H1 (cell line): ENCODE measurements around the gene ESRRB. TPM values are rescaled to one million over a fixed set of nuclear protein-coding genes. Genes with fewer than 3 reads are reported as not detected.

Experiments
- CTCF ChIA-PET: fragments of 300-600 bp; sonication (Branson Sonifier 250); formaldehyde crosslinking; loops from one replicate; lab custom pipeline; 2021; ENCODE audit not compliant: partially characterized antibody; lab: Charles Lee
- POLR2A ChIA-PET: fragments of 300-600 bp; sonication (Branson Sonifier 250); formaldehyde crosslinking; loops from one replicate; lab custom pipeline; 2021; ENCODE audit warnings: inconsistent platforms; ENCODE audit not compliant: partially characterized antibody; lab: Charles Lee
- DNase-seq, 2 experiments: peaks; one replicate each; pipeline versions ENCODE4 v3.0.0 to v3.0.0-alpha.2; 2010 to 2022; ENCODE audit warnings: low spot score in 2 of 2, low read depth in 1 of 2, mixed read lengths in 1 of 2
- FAIRE-seq: peaks from 2 replicates; lab custom pipeline; 2011; peaks lifted over from hg19 to GRCh38; lab: Jason Lieb, UNC
- H2AFZ ChIP-seq: 2 replicates; pipeline ENCODE4 v1.8.1; 2012; ENCODE audit warnings: low read length, inconsistent platforms
- H2AK5ac ChIP-seq: 2 replicates; pipeline ENCODE4 v1.6.1; 2013; ENCODE audit warnings: low read depth, low read length
- H2BK120ac ChIP-seq: replicated peaks from 2 replicates; pipeline ENCODE3; 2013; ENCODE audit warnings: low read depth, low read length, inconsistent platforms
- H2BK12ac ChIP-seq: 2 replicates; pipeline ENCODE4 v1.6.1; 2013; ENCODE audit warnings: low read depth, low read length
- H2BK15ac ChIP-seq: 2 replicates; pipeline ENCODE4 v1.6.1; 2013; ENCODE audit warnings: low read length
- H2BK20ac ChIP-seq: 2 replicates; pipeline ENCODE4 v1.6.1; 2013; ENCODE audit warnings: low read length
- H2BK5ac ChIP-seq: 2 replicates; pipeline ENCODE4 v1.6.1; 2013; ENCODE audit warnings: low read depth, low read length
- H3K14ac ChIP-seq: 2 replicates; pipeline ENCODE4 v1.6.1; 2013; ENCODE audit warnings: inconsistent platforms; ENCODE audit not compliant: insufficient read length
- H3K18ac ChIP-seq: 2 replicates; pipeline ENCODE4 v1.6.1; 2013; ENCODE audit warnings: low read length; ENCODE audit errors: extremely low read depth
- H3K23ac ChIP-seq: 2 replicates; pipeline ENCODE4 v1.6.1; 2013; ENCODE audit warnings: inconsistent platforms; ENCODE audit not compliant: insufficient read length
- H3K23me2 ChIP-seq: 2 replicates; pipeline ENCODE4 v1.6.1; 2013; ENCODE audit warnings: low read depth, low read length
- H3K27ac ChIP-seq: 2 replicates; pipeline ENCODE4 v1.6.1; 2011; ENCODE audit warnings: low read depth, low read length, inconsistent platforms
- H3K27me3 ChIP-seq, 4 experiments: replicated peaks in 1 of 4; 1 replicate in 1 of 4; 2 replicates in 3 of 4; pipeline versions ENCODE4 v1.6.1 to v1.8.1; 2011 to 2013; ENCODE audit warnings: low read length in 3 of 4, mild to moderate bottlenecking in 3 of 4, inconsistent platforms in 2 of 4, mixed read lengths in 2 of 4, moderate library complexity in 1 of 4; ENCODE audit not compliant: control insufficient read depth in 3 of 4, insufficient read depth in 3 of 4; ENCODE audit errors: extremely low read depth in 1 of 4
- H3K36me3 ChIP-seq, 4 experiments: 2 replicates each; pipeline versions ENCODE4 v1.6.1 to v1.8.1; 2011 to 2013; ENCODE audit warnings: mild to moderate bottlenecking in 4 of 4, low read length in 3 of 4, moderate library complexity in 2 of 4, control low read depth in 1 of 4, inconsistent platforms in 1 of 4; ENCODE audit not compliant: insufficient read depth in 4 of 4, control insufficient read depth in 2 of 4
- H3K4ac ChIP-seq: replicated peaks from 2 replicates; pipeline ENCODE3; 2013; ENCODE audit warnings: low read length, low read depth, mixed read lengths, inconsistent platforms; ENCODE audit not compliant: insufficient read length
- H3K4me1 ChIP-seq, 4 experiments: replicated peaks in 1 of 4; 1 replicate in 1 of 4; 2 replicates in 3 of 4; pipeline versions ENCODE4 v1.6.1 to v1.8.1; 2011 to 2013; ENCODE audit warnings: low read length in 3 of 4, inconsistent platforms in 2 of 4, mixed read lengths in 1 of 4; ENCODE audit not compliant: insufficient read depth in 4 of 4, control insufficient read depth in 3 of 4
- H3K4me2 ChIP-seq, 2 experiments: 2 replicates each; pipeline versions ENCODE4 v1.6.1 to v1.8.1; 2011 to 2013; ENCODE audit warnings: low read depth in 2 of 2, low read length in 2 of 2, control low read depth in 1 of 2, inconsistent platforms in 1 of 2, mild to moderate bottlenecking in 1 of 2; ENCODE audit not compliant: insufficient read depth in 1 of 2
- H3K4me3 ChIP-seq, 4 experiments: fragments of 200-600, 300-600 bp in 1 of 4; sonication (generic), shearing (Covaris generic), sonication (Bioruptor Twin) in 1 of 4; 2 replicates each; pipeline versions ENCODE4 v1.5.1 to v1.8.1; 2011 to 2016; ENCODE audit warnings: low read length in 4 of 4, low read depth in 3 of 4, control low read depth in 2 of 4, inconsistent platforms in 2 of 4, mild to moderate bottlenecking in 2 of 4, mixed read lengths in 1 of 4, moderate library complexity in 1 of 4; ENCODE audit not compliant: insufficient read depth in 2 of 4; ENCODE audit errors: extremely low read depth in 1 of 4
- H3K56ac ChIP-seq: replicated peaks from 2 replicates; pipeline ENCODE3; 2013; ENCODE audit warnings: low read depth, mild to moderate bottlenecking, mixed read lengths, low read length, inconsistent platforms; ENCODE audit not compliant: insufficient read length
- H3K79me1 ChIP-seq: 2 replicates; pipeline ENCODE4 v1.6.1; 2013; ENCODE audit warnings: low read depth, low read length, control low read depth
- H3K79me2 ChIP-seq, 2 experiments: 2 replicates each; pipeline versions ENCODE4 v1.6.1 to v1.8.1; 2012 to 2013; ENCODE audit warnings: low read length in 2 of 2, mild to moderate bottlenecking in 2 of 2, inconsistent platforms in 1 of 2; ENCODE audit not compliant: insufficient read depth in 2 of 2, control insufficient read depth in 1 of 2
- H3K9ac ChIP-seq, 4 experiments: replicated peaks in 1 of 4; 1 replicate in 1 of 4; 2 replicates in 3 of 4; pipeline versions ENCODE4 v1.6.1 to v1.8.1; 2011 to 2013; ENCODE audit warnings: low read depth in 3 of 4, low read length in 3 of 4, control low read depth in 2 of 4, mild to moderate bottlenecking in 2 of 4, moderate library complexity in 2 of 4, inconsistent platforms in 1 of 4; ENCODE audit errors: extremely low read depth in 1 of 4
- H3K9me3 ChIP-seq, 2 experiments: 2 replicates each; pipeline versions ENCODE4 v1.6.1 to v1.8.1; 2012 to 2013; ENCODE audit warnings: mild to moderate bottlenecking in 2 of 2, moderate library complexity in 2 of 2, control low read depth in 1 of 2, inconsistent platforms in 1 of 2, low read depth in 1 of 2, low read length in 1 of 2, mixed read lengths in 1 of 2; ENCODE audit not compliant: insufficient read depth in 2 of 2
- H4K20me1 ChIP-seq, 2 experiments: replicated peaks in 1 of 2; 2 replicates each; pipeline versions ENCODE3 to v1.8.1; 2011 to 2013; ENCODE audit warnings: inconsistent platforms in 2 of 2, low read length in 2 of 2, mild to moderate bottlenecking in 1 of 2; ENCODE audit not compliant: insufficient read depth in 2 of 2, control insufficient read depth in 1 of 2
- H4K5ac ChIP-seq: 2 replicates; pipeline ENCODE4 v1.6.1; 2013; ENCODE audit warnings: low read length, low read depth, mixed read lengths, inconsistent platforms; ENCODE audit not compliant: insufficient read length
- H4K8ac ChIP-seq: 2 replicates; pipeline ENCODE4 v1.8.0; 2013; ENCODE audit warnings: mild to moderate bottlenecking, moderate library complexity, low read length, inconsistent platforms; ENCODE audit not compliant: insufficient read depth; ENCODE audit errors: extremely low read depth
- H4K91ac ChIP-seq: replicated peaks from 2 replicates; pipeline ENCODE3; 2013; ENCODE audit warnings: low read length, mixed read lengths, inconsistent platforms; ENCODE audit not compliant: insufficient read length
- ASH2L ChIP-seq: fragments of 200-600, 300-600 bp; sonication (generic); IDR thresholded peaks from one replicate; pipeline ENCODE4 v1.7.1; 2017; ENCODE audit warnings: low read length
- BRCA1 ChIP-seq: IDR thresholded peaks from 2 replicates; pipeline ENCODE4 v1.6.1; 2012; ENCODE audit warnings: low read depth, low read length, improper control_type of control experiment
- CBX8 ChIP-seq: fragments of 300-800, 300-1000 bp; sonication (generic); IDR thresholded peaks from 2 replicates; pipeline ENCODE4 v1.7.1; 2016; ENCODE audit warnings: low read depth, low read length, borderline replicate concordance
- CHD1 ChIP-seq: IDR thresholded peaks from 2 replicates; pipeline ENCODE4 v1.6.1; 2012; ENCODE audit warnings: low read depth, low read length, improper control_type of control experiment
- EGR1 ChIP-seq: IDR thresholded peaks from 2 replicates; pipeline ENCODE4 v1.6.1; 2011; ENCODE audit warnings: low read depth, low read length, borderline replicate concordance
- FOSL1 ChIP-seq: IDR thresholded peaks from 2 replicates; pipeline ENCODE4 v1.6.1; 2011; ENCODE audit warnings: mild to moderate bottlenecking, low read depth, low read length, moderate library complexity; ENCODE audit not compliant: insufficient read depth
- GTF2F1 ChIP-seq: IDR thresholded peaks from 2 replicates; pipeline ENCODE4 v1.6.1; 2012; ENCODE audit warnings: low read depth, low read length, improper control_type of control experiment, borderline replicate concordance
- KDM5A ChIP-seq: fragments of 200-600 bp; IDR thresholded peaks from 2 replicates; pipeline ENCODE4 v1.7.1; 2012; ENCODE audit warnings: mild to moderate bottlenecking, low read length, inconsistent platforms, mixed read lengths
- SIN3A ChIP-seq, 2 experiments: IDR thresholded peaks in 1 of 2; conservative IDR thresholded peaks in 1 of 2; 2 replicates each; pipeline ENCODE4 v1.6.1; 2011 to 2012; ENCODE audit warnings: low read length in 2 of 2, improper control_type of control experiment in 1 of 2, low read depth in 1 of 2, mild to moderate bottlenecking in 1 of 2
- SIX5 ChIP-seq: IDR thresholded peaks from 2 replicates; pipeline ENCODE4 v1.6.1; 2011; ENCODE audit warnings: mild to moderate bottlenecking, low read depth, low read length
- SP2 ChIP-seq: IDR thresholded peaks from 2 replicates; pipeline ENCODE4 v1.6.1; 2012; ENCODE audit warnings: mild to moderate bottlenecking, low read length, inconsistent platforms
- SUZ12 ChIP-seq: fragments of 200-600 bp; sonication (generic); IDR thresholded peaks from 2 replicates; pipeline ENCODE4 v1.6.1; 2012; ENCODE audit warnings: mild to moderate bottlenecking, inconsistent platforms, low read length, moderate library complexity, mixed read lengths
- TAF1 ChIP-seq: IDR thresholded peaks from 2 replicates; pipeline ENCODE4 v1.6.1; 2011; ENCODE audit warnings: mild to moderate bottlenecking, low read depth, low read length
- TAF7 ChIP-seq: optimal IDR thresholded peaks from 2 replicates; pipeline ENCODE3; 2011; ENCODE audit warnings: low read depth, mild to moderate bottlenecking, inconsistent platforms, low read length, moderate library complexity, borderline replicate concordance
- WGBS, 2 experiments: shearing (Covaris generic) in 1 of 2; methylation state at CpG; one replicate each; pipeline versions ENCODE4 v1.1.6 to v1.1.7; 2013 to 2015; ENCODE audit warnings: low lambda C conversion rate in 2 of 2, mixed read lengths in 2 of 2, inconsistent platforms in 1 of 2, low coverage in 1 of 2, missing lambda C conversion rate in 1 of 2; ENCODE audit not compliant: insufficient replicate concordance in 2 of 2, insufficient coverage in 1 of 2, insufficient read length in 1 of 2; ENCODE audit errors: extremely low coverage in 1 of 2, missing lambda C conversion rate in 1 of 2; 5-methylcytosine and 5-hydroxymethylcytosine counted together
- polyA plus RNA-seq, 7 experiments: library from polyadenylated mRNA; depleted of rRNA in 3 of 7; stranded (reverse) in 5 of 7; unstranded in 2 of 7; fragments of >200 nt in 5 of 7; fragments of 200-250 nt in 2 of 7; gene quantifications; 1 replicate in 5 of 7; 2 replicates in 1 of 7; 4 replicates in 1 of 7; pipeline versions ENCODE4 v1.2.1 to v1.2.3, GENCODE V29; 2011 to 2013; ENCODE audit warnings: missing spikeins in 2 of 7, mixed read lengths in 2 of 7
- total RNA-seq: library from RNA; stranded (reverse); fragmentation: NEBNext Ultra II Directional; extraction: Animal tissue kit (Norgen Biotek cat#: 25700); gene quantifications from 2 replicates; pipeline ENCODE4 v1.2.1, GENCODE V29; 2021

The ESRRB gene
- total and polyA plus RNA-seq, 2 of the 8 experiments (the other 6 are each of a cell fraction or from before 2014, with no cell fraction given), result 0.29 to 0.45 TPM

- Histone ChIP-seq H3K18ac (no peak overlapping the region), H3K79me1 (no peaks in the 10 kb centered on the region), H4K5ac (no peak overlapping the region), H3K23ac (no peak overlapping the region), H3K4me2 (no peak overlapping the region), H3K9me3 (peaks cover 0 to 5% of the 10 kb centered on the region in 2 experiments; a peak in 1 of 4 replicates), H2BK120ac (no peak overlapping the region), H2AK5ac (no peak overlapping the region), H3K4me3 (no peak overlapping the region), H3K79me2 (no peaks in the 10 kb centered on the region), H2BK20ac (no peak overlapping the region), H2BK12ac (no peak overlapping the region), H3K36me3 (no peaks in the 10 kb centered on the region), H4K91ac (no peak overlapping the region), H3K14ac (no peak overlapping the region), H4K20me1 (no peaks in the 10 kb centered on the region), H3K23me2 (no peaks in the 10 kb centered on the region; the same call in 1 of the 2 replicates), H2BK15ac (no peak overlapping the region), H2AFZ (no peak overlapping the region), H2BK5ac (no peak overlapping the region), H3K27me3 (no peaks in the 10 kb centered on the region), H3K9ac (no peak overlapping the region), H3K4me1 (peaks cover 0 to 3% (median 2%) of the 10 kb centered on the region in 4 experiments; a peak in 4 of 7 replicates), H3K27ac (no peak overlapping the region), H3K4ac (no peak overlapping the region), H3K56ac (no peak overlapping the region), H4K8ac (no peak overlapping the region)
- WGBS, 2 experiments, result 86% methylated on average over 4 of the region's 4 CpGs; no CpG with 5 or more reads in 1 of the 2 experiments
- FAIRE-seq (no peak), DNase-seq (no peak)
- ChIA-PET CTCF (interaction anchor here (1.0 kb wide), 1 partner anchor 24 kb away, joined by 3 read pairs; no protein-coding TSS in a partner anchor), POLR2A (no interaction called here)
- TF ChIP-seq EGR1 (no peak), FOSL1 (no peak), CBX8 (no peak), SP2 (no peak), SUZ12 (no peak), SIN3A (conservative IDR thresholded peaks at IDR 0.05 in 1 of 2, IDR thresholded peaks at IDR 0.05 in 1 of 2; ENCODE audit: low read depth in 1 of 2, low read length in 2 of 2) (no peak), ASH2L (no peak), SIX5 (no peak), GTF2F1 (no peak), KDM5A (no peak), TAF7 (no peak), BRCA1 (no peak), TAF1 (no peak), CHD1 (no peak)
Measured at GRCh38 chr14:76430475-76430980, 54.6 kb downstream of the ESRRB start.
